ENCODE results near the gene TIMP2. TPM values are rescaled to one million over a fixed set of nuclear protein-coding genes. Genes with fewer than 3 reads are reported as not detected.

The TIMP2 gene
- total and polyA plus RNA-seq, 2 of the 8 experiments (the other 6 are each of a cell fraction or from before 2014, with no cell fraction given), result 18.2 to 43.3 TPM

- Histone ChIP-seq H3K9me3 (ENCODE audit: insufficient read depth in 2 of 2, low read depth in 1 of 2, low read length in 1 of 2) (no peaks in the 10 kb centered on the region), H4K20me1 (replicated peaks in 1 of 2; ENCODE audit: control insufficient read depth in 1 of 2, insufficient read depth in 2 of 2, low read length in 2 of 2) (peaks cover 4 to 14% of the 10 kb centered on the region in 2 experiments), H3K4me3 (ENCODE audit: extremely low read depth in 1 of 4, insufficient read depth in 2 of 4, low read depth in 3 of 4, low read length in 4 of 4) (no peak overlapping the region), H2AFZ (ENCODE audit: low read length) (no peak overlapping the region), H3K14ac (ENCODE audit: insufficient read length) (no peak overlapping the region), H3K79me1 (ENCODE audit: low read depth, low read length) (peaks cover 9% of the 10 kb centered on the region), H3K4ac (replicated peaks; ENCODE audit: insufficient read length, low read depth, low read length) (no peak overlapping the region), H3K56ac (replicated peaks; ENCODE audit: insufficient read length, low read depth, low read length) (no peak overlapping the region), H4K8ac (ENCODE audit: extremely low read depth, insufficient read depth, low read length) (no peak overlapping the region), H2AK5ac (ENCODE audit: low read depth, low read length) (no peak overlapping the region), H3K18ac (ENCODE audit: extremely low read depth, low read length) (no peak overlapping the region), H3K23me2 (ENCODE audit: low read depth, low read length) (no peaks in the 10 kb centered on the region; the same call in 1 of the 2 replicates), H3K4me1 (replicated peaks in 1 of 4; ENCODE audit: control insufficient read depth in 3 of 4, insufficient read depth in 4 of 4, low read length in 3 of 4) (peaks cover 0 to 11% (median 7%) of the 10 kb centered on the region in 4 experiments; a peak in 6 of 7 replicates), H2BK15ac (ENCODE audit: low read length) (no peak overlapping the region), H2BK120ac (replicated peaks; ENCODE audit: low read depth, low read length) (no peak overlapping the region), H2BK12ac (ENCODE audit: low read depth, low read length) (no peak overlapping the region), H3K27ac (ENCODE audit: low read depth, low read length) (no peak overlapping the region), H3K9ac (replicated peaks in 1 of 4; ENCODE audit: extremely low read depth in 1 of 4, low read depth in 3 of 4, low read length in 3 of 4) (no peak overlapping the region), H3K79me2 (ENCODE audit: control insufficient read depth in 1 of 2, insufficient read depth in 2 of 2, low read length in 2 of 2) (peaks cover 0 to 12% of the 10 kb centered on the region in 2 experiments; a peak in 1 of 4 replicates), H3K4me2 (ENCODE audit: insufficient read depth in 1 of 2, low read depth in 2 of 2, low read length in 2 of 2) (no peak overlapping the region), H2BK5ac (ENCODE audit: low read depth, low read length) (no peak overlapping the region), H3K27me3 (replicated peaks in 1 of 4; ENCODE audit: control insufficient read depth in 3 of 4, extremely low read depth in 1 of 4, insufficient read depth in 3 of 4, low read length in 3 of 4) (no peaks in the 10 kb centered on the region; a peak in 1 of 7 replicates), H3K23ac (ENCODE audit: insufficient read length) (no peak overlapping the region), H4K91ac (replicated peaks; ENCODE audit: insufficient read length, low read length) (no peak overlapping the region), H2BK20ac (ENCODE audit: low read length) (no peak overlapping the region), H4K5ac (ENCODE audit: insufficient read length, low read depth, low read length) (no peak overlapping the region), H3K36me3 (ENCODE audit: control insufficient read depth in 2 of 4, insufficient read depth in 4 of 4, low read length in 3 of 4) (no peaks in the 10 kb centered on the region; a peak in 3 of 8 replicates)
- no peak for TF ChIP-seq ATF3 (IDR thresholded peaks at IDR 0.05; ENCODE audit: insufficient read depth, low read depth, low read length)
- TF ChIP-seq SP4 (IDR thresholded peaks at IDR 0.05; ENCODE audit: low read length), result no peak
- no peak for TF ChIP-seq CTBP2 (IDR thresholded peaks at IDR 0.05; ENCODE audit: borderline replicate concordance, insufficient read depth, insufficient read length, low read length)
- no peak for TF ChIP-seq HDAC6 (IDR thresholded peaks at IDR 0.05; ENCODE audit: low read depth, low read length)
- no peak for TF ChIP-seq ATF2 (IDR thresholded peaks at IDR 0.05; ENCODE audit: low read length)
- no peak for TF ChIP-seq YY1 (IDR thresholded peaks at IDR 0.05; ENCODE audit: low read depth, low read length)
- no peak for TF ChIP-seq PHF8 (conservative IDR thresholded peaks at IDR 0.05; ENCODE audit: low read depth, low read length)
- DNase-seq (ENCODE audit: low read depth in 1 of 2, low spot score in 2 of 2) (no peak), FAIRE-seq (no peak)
- CTCF ChIA-PET (ENCODE audit: partially characterized antibody), result interaction anchor here (0.5 to 2.6 kb wide), 3 partner anchors 13 to 82 kb away, joined by 3 to 8 read pairs (median 3); no protein-coding TSS in a partner anchor
- WGBS, 2 experiments (ENCODE audit: extremely low coverage in 1 of 2, insufficient coverage in 1 of 2, insufficient read length in 1 of 2, insufficient replicate concordance in 2 of 2, low coverage in 1 of 2, low lambda C conversion rate in 2 of 2, missing lambda C conversion rate in 1 of 2), result 89% methylated on average over 10 of the region's 10 CpGs; no CpG with 5 or more reads in 1 of the 2 experiments
- POLR2A ChIA-PET (ENCODE audit: partially characterized antibody), result no interaction called here
Measured at GRCh38 chr17:78888941-78889518, 36.2 kb downstream of the TIMP2 start.

All from H1 (cell line).